NAMALWA (cell line): ENCODE measurements around the gene OLFML2A.
A peak's percentile ranks its signal among the peaks of the same experiment; 100 is the strongest.

ENCODE experiments used
- DNase-seq: peaks from one replicate; pipeline ENCODE4 v3.0.0-alpha.2; 2015; ENCODE audit warnings: low spot score

The OLFML2A gene

GRCh38 chr9:124854161-124854560, 77.2 kb downstream of the OLFML2A start:
- no peak for DNase-seq

GRCh38 chr9:124854822-124855221, 77.9 kb downstream of the OLFML2A start:
- DNase-seq: peak; percentile 50

DNA sequence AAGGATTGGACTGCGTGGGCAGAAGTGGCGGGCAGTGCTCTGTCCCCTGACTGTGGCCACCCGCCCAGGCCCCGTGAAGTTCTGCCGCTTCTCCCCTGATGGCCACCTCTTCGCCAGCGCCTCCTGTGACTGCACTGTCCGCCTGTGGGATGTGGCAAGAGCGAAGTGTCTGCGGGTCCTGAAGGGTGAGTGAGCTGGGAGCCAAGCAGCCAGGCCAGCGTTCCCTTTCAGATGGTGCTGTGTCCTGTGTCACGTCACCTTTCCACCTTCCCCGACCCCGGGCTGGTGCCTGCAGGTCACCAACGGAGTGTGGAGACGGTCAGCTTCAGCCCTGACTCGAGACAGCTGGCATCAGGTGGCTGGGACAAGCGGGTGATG, 78.6 kb downstream of the OLFML2A start:
- DNase-seq: no peak

GRCh38 chr9:124855944-124856765, 79.2 kb downstream of the OLFML2A start:
- peak; percentile 54 for DNase-seq

DNA sequence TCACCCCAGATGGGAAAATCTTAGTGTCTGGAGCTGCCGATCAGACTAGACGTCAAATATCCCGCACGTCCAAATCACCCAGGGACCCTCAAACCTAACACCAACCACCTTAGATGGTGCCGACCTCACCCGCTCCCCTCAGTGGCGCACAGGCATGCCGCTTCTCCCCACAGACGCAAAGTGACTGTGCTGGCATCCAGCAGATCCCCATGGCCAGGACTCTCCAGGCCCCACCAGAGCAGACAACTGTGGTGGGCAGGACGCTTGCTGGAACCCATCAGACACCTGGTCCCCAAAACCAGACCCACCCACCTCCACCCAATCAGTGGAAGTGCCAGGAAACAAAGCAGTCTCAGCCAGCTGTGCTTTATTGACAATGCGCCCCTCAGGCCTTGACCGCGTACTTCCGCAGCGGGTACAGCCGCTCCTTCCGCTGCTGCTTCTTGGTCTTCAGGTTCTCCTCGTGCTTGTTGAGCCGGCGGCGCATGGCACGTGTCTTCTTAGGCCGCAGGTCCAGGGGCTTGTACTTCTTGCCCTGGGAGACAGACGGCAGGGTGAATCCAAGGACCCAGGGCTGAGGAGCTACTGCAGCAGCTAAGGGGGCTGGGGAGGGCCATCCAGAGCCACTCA, 80.7 kb downstream of the OLFML2A start:
- DNase-seq: peak; percentile 63

DNA sequence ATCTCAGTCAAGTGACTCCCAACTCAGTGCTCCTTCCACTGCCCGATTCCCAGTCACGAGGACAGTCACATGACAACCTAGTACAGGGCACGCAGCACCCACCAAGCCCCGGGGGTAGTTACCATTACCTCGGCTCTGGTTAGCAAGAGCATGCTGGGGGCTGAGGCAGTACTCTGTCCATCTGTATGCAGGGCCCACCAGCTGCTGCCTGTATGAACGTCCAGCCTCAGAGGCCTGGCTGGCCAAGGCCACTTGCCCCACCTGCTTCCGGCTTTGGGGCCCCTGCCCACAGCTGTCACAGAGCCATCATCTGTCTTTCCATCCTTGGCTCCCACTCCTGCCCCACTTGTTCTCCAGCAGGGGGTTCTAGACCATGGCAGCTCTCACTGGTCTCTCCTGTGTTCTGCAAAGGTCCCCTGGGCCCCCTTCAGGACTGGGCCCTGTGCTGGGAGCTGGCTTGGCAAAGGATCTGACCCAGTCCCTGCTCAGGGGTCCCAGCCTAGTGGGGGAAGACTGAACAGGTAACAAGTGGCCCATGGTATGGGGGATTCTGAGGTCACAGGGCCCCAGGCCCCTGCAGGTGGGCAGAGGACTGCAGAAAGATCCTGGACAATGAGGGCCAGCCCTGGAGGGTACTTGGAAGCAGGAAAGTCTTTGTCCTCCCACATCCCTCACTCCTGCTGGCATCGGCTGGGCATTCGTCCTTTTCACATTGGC, 81.6 kb downstream of the OLFML2A start:
- DNase-seq: peak; percentile 42

DNA sequence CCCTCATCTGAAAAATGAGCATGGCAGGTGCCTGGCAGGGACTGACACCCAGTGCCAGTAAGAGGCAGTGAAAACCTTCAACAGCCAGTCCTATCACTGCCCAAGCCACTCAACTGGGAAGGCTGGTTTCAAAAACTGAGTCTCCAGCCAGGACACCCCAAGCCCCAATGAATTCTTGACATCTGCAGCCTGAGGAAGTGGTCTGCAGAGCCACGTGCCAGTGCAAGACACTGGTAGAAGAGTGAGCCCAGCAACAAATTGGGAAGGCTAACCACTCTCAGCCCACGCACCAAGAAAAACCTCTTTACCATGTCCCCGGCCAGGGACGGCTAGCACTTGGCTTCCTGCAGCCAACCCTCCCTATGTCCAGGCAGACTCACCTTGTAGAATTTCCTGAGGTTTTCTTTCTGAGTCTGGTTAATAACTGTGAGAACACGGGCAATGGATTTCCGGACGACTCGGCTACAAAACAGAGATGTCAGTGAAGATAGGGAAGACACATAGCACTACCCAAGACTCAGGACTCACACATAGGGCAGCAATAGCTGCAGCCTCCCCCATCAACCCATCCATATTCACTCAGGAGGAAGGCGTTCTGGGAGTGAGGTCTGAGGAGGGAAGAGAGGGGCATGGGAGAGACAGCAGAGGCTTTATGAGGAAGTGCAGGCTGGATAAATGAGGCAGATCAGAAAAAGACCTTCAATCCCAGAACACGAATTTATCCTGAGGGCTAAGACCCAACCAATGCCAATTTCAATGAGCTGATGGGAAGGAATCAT, 83.1 kb downstream of the OLFML2A start:
- no peak for DNase-seq

DNA sequence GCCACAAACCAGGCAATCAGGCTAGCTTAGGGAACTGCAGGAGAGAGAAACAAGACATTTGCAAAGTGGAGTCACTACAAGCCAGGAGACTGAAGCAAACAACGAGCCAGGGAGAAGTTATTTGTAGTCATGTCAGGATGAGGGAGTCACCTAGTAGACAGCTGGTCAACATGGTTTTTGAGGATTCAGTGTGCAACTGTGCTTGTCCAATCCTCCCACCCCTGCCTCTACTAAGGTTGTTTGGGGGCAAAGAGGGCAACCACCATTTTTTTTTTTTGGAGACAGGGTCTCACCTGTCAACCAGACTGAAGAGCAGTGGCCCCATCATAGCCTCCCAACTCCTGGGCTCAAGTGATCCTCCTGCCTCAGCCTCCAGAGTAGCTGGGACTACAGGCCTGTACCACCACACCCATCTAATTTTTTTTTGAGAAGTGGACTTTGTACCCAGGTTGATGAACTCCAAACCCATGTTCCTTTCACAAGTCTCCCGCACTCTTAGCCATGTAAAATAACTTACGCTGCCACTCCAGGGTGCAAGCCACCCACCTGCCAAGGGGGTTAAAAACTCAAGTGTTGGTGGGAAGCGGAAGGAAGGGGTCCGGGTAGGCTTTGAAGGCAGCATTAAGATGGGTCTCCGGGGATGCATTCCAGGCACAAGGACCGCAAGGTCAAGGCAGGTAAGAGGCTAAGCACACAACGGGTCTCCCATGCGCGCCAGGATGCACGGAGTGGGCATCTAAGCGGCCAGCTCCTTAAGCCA, 83.8 kb downstream of the OLFML2A start:
- DNase-seq: no peak

DNA sequence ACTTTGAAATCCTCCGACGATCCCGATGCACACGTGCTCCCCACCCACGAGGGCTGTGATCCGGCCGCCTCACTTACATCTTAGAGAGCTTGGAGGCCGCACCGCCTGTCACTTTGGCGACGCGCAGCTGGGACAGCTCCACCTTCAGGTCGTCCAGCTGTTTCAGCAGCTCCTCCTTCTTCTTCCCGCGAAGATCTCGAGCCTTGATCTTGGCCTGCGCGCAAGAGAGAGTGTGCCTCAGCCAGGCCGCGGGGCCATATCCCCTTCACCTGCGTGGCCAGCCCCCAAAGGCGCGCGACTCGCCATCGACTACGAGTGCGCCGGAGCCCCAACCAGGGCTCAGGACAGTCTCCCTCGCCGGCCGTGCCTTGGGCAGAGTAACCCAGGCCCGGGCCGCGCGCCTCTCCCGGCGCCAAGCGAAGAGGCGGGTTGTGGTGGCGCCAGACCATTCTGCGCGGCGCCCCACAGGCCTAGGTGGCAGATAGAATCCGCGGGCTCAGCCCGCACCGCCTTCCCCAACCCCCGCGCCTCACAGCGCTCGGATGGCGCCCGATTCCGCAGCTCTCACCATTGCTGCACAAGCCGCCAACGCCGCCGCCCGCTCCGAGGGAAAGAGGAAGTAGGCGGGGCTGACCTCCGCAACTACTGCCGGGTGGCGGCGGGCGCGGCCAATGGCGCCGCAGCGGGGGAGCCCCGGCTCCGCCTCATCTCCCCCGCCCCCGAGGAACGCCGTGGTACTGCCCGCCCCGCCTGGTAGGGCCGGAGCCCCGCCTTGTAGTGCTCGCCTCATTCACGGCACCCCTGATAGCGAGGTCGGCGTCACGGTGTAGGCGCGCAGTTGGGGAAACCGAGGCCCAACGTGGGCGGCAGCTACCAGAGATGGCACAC, 84.7 kb downstream of the OLFML2A start, which contains the start of the genes ARPC5L and RPL35:
ARPC5L (plus strand) TSS at position 789 of the 888 bp plus-strand sequence. CDS start 7,161 bp downstream, outside the sequence.
RPL35 (minus strand) TSS at position 616 of the 888 bp plus-strand sequence; CDS start at position 571, 45 bp downstream.
- DNase-seq: peak; percentile 94

DNA sequence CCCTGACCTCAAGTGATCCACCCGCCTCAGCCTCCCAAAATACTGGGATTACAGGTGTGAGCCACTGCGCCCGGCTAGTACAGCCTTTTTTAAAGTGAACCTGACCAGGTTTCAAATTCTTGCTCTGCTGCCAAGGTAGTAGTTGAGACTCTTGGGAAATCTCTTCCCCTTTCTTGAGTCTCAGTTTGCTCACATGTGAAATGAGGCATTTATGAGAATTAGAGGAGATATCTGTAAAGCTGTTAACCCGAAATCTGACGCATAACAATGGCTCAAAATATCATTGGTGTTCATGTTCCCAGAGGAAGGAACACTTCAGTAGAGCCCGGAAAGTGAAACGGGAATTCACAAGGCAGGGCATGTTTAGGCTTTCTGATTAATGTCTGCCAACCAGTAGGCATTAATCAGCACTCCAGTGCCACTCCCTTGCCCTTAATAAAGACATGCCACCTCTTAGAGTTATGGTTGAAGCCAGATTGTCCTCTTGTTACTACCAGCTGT, 86.5 kb downstream of the OLFML2A start:
- DNase-seq: peak; percentile 35
